Mesenchymal stem cell (in vitro differentiated cells and primary cell): ENCODE results near the gene HHIPL1.

Source experiments
- DNase-seq: peaks from one replicate; pipeline ENCODE4 v3.0.0-alpha.2; 2013
- H2AFZ ChIP-seq: one replicate; pipeline ENCODE4 v1.6.1; 2013; ENCODE audit warnings: low read depth, mild to moderate bottlenecking, control low read depth, inconsistent platforms, low read length, moderate library complexity
- H2AK5ac ChIP-seq: 2 replicates; pipeline ENCODE4 v1.6.1; 2013; ENCODE audit warnings: low read length, moderate library complexity, mild to moderate bottlenecking, inconsistent platforms; ENCODE audit not compliant: severe bottlenecking
- H2BK120ac ChIP-seq: one replicate; pipeline ENCODE4 v1.6.1; 2013; ENCODE audit warnings: low read depth, mild to moderate bottlenecking, inconsistent platforms, low read length, moderate library complexity
- H2BK12ac ChIP-seq, 2 experiments: one replicate each; pipeline ENCODE4 v1.6.1; 2013; ENCODE audit warnings: inconsistent platforms in 2 of 2, low read length in 2 of 2, mild to moderate bottlenecking in 2 of 2, moderate library complexity in 2 of 2, control low read depth in 1 of 2
- H2BK15ac ChIP-seq: one replicate; pipeline ENCODE4 v1.6.1; 2013; ENCODE audit warnings: mild to moderate bottlenecking, low read depth, inconsistent platforms; ENCODE audit not compliant: poor library complexity, severe bottlenecking
- H2BK5ac ChIP-seq: 2 replicates; pipeline ENCODE4 v1.6.1; 2013; ENCODE audit warnings: low read depth, mild to moderate bottlenecking, low read length, control low read depth, inconsistent platforms; ENCODE audit not compliant: poor library complexity, severe bottlenecking
- H3K14ac ChIP-seq, 2 experiments: one replicate each; pipeline ENCODE4 v1.6.1; 2013; ENCODE audit warnings: inconsistent platforms in 2 of 2, low read length in 2 of 2, control low read depth in 1 of 2, mild to moderate bottlenecking in 1 of 2, moderate library complexity in 1 of 2
- H3K18ac ChIP-seq, 2 experiments: one replicate each; pipeline ENCODE4 v1.6.1; 2013; ENCODE audit warnings: inconsistent platforms in 2 of 2, low read length in 2 of 2, control low read depth in 1 of 2, low read depth in 1 of 2, mild to moderate bottlenecking in 1 of 2
- H3K23ac ChIP-seq, 2 experiments: one replicate each; pipeline ENCODE4 v1.6.1; 2013; ENCODE audit warnings: inconsistent platforms in 2 of 2, low read length in 2 of 2, mild to moderate bottlenecking in 2 of 2, moderate library complexity in 2 of 2, control low read depth in 1 of 2
- H3K27ac ChIP-seq: 2 replicates; pipeline ENCODE4 v1.5.1; 2013; ENCODE audit warnings: mild to moderate bottlenecking, moderate library complexity, low read length, control low read depth, inconsistent platforms; ENCODE audit not compliant: poor library complexity, severe bottlenecking
- H3K27me3 ChIP-seq, 2 experiments: 2 replicates each; pipeline versions ENCODE4 v1.6.1 to v1.7.0; 2013; ENCODE audit warnings: low read length in 2 of 2, mild to moderate bottlenecking in 2 of 2, moderate library complexity in 2 of 2, control low read depth in 1 of 2, inconsistent platforms in 1 of 2; ENCODE audit not compliant: control insufficient read depth in 1 of 2, insufficient read depth in 1 of 2
- H3K36me3 ChIP-seq, 2 experiments: 2 replicates each; pipeline versions ENCODE4 v1.6.1 to v1.7.0; 2013; ENCODE audit warnings: low read length in 2 of 2, control low read depth in 1 of 2, inconsistent platforms in 1 of 2, low read depth in 1 of 2, mild to moderate bottlenecking in 1 of 2; ENCODE audit not compliant: insufficient read depth in 2 of 2, control insufficient read depth in 1 of 2
- H3K4ac ChIP-seq, 2 experiments: one replicate each; pipeline ENCODE4 v1.6.1; 2013; ENCODE audit warnings: inconsistent platforms in 2 of 2, low read length in 2 of 2, mild to moderate bottlenecking in 2 of 2, moderate library complexity in 2 of 2, control low read depth in 1 of 2, low read depth in 1 of 2
- H3K4me1 ChIP-seq: 2 replicates; pipeline ENCODE4 v1.6.1; 2013; ENCODE audit warnings: low read depth, low read length, control low read depth; ENCODE audit not compliant: control insufficient read depth, insufficient read depth
- H3K4me2 ChIP-seq: 2 replicates; pipeline ENCODE4 v1.6.1; 2013; ENCODE audit warnings: low read length, mild to moderate bottlenecking, inconsistent platforms; ENCODE audit not compliant: poor library complexity, severe bottlenecking
- H3K4me3 ChIP-seq, 2 experiments: 2 replicates each; pipeline versions ENCODE4 v1.5.1 to v1.7.0; 2013; ENCODE audit warnings: low read length in 2 of 2, mild to moderate bottlenecking in 2 of 2, control low read depth in 1 of 2, low read depth in 1 of 2; ENCODE audit not compliant: insufficient read depth in 1 of 2
- H3K79me1 ChIP-seq: replicated peaks from 2 replicates; pipeline ENCODE4 v1.6.1; 2013; ENCODE audit warnings: mild to moderate bottlenecking, control low read depth, low read length, inconsistent platforms; ENCODE audit not compliant: poor library complexity, severe bottlenecking
- H3K9ac ChIP-seq: 2 replicates; pipeline ENCODE4 v1.7.0; 2013; ENCODE audit warnings: mild to moderate bottlenecking, low read length, moderate library complexity
- H3K9me3 ChIP-seq: 2 replicates; pipeline ENCODE4 v1.7.0; 2013; ENCODE audit warnings: mild to moderate bottlenecking, low read length; ENCODE audit not compliant: control insufficient read depth
- H4K8ac ChIP-seq: one replicate; pipeline ENCODE4 v1.6.1; 2013; ENCODE audit warnings: inconsistent platforms, mild to moderate bottlenecking, low read length, moderate library complexity
- H4K91ac ChIP-seq: one replicate; pipeline ENCODE4 v1.6.1; 2013; ENCODE audit warnings: mild to moderate bottlenecking, low read length, inconsistent platforms
- WGBS: methylation state at CpG from one replicate; pipeline ENCODE4 v1.1.7; 2013; ENCODE audit warnings: mixed read lengths; 5-methylcytosine and 5-hydroxymethylcytosine counted together

The HHIPL1 gene

GRCh38 chr14:99632410-99633035 lies 12.4 kb upstream of the HHIPL1 start:
- Histone ChIP-seq H3K4ac (no peak overlapping the region), H3K4me2 (no peak overlapping the region), H2BK15ac (no peak overlapping the region), H2AFZ (no peak overlapping the region), H3K9me3 (no peaks in the 10 kb centered on the region), H3K4me3 (no peak overlapping the region), H3K36me3 (no peaks in the 10 kb centered on the region), H3K23ac (no peak overlapping the region), H4K8ac (no peak overlapping the region), H2AK5ac (no peak overlapping the region), H2BK5ac (no peak overlapping the region), H3K27me3 (peaks cover 13 to 60% of the 10 kb centered on the region in 2 experiments), H2BK120ac (no peak overlapping the region), H3K27ac (no peak overlapping the region), H4K91ac (no peak overlapping the region), H3K79me1 (no peaks in the 10 kb centered on the region), H2BK12ac (no peak overlapping the region), H3K4me1 (peaks cover 4% of the 10 kb centered on the region), H3K14ac (no peak overlapping the region), H3K9ac (no peak overlapping the region), H3K18ac (no peak overlapping the region)
- DNase-seq = no peak
- WGBS = 83% methylated on average over 8 of the region's 9 CpGs

GRCh38 chr14:99633141-99633540 lies 11.8 kb upstream of the HHIPL1 start:
- H2BK12ac ChIP-seq = no peak overlapping the region
- H4K91ac ChIP-seq = no peak overlapping the region
- no peaks in the 10 kb centered on the region for H3K79me1 ChIP-seq
- H4K8ac ChIP-seq = no peak overlapping the region
- H3K9ac ChIP-seq = no peak overlapping the region
- no peak overlapping the region for H2BK120ac ChIP-seq
- no peak overlapping the region for H3K4me3 ChIP-seq
- no peak overlapping the region for H2BK15ac ChIP-seq
- no peak overlapping the region for H2AFZ ChIP-seq
- peaks cover 4% of the 10 kb centered on the region for H3K4me1 ChIP-seq
- WGBS = 88% methylated on average over 3 of the region's 3 CpGs
- no peaks in the 10 kb centered on the region for H3K9me3 ChIP-seq
- peaks cover 13 to 54% of the 10 kb centered on the region in 2 experiments for H3K27me3 ChIP-seq
- no peak overlapping the region for H2AK5ac ChIP-seq
- peak overlapping the region in 1 of 2 experiments; percentile 35 for H3K14ac ChIP-seq
- no peak overlapping the region for H3K4ac ChIP-seq
- no peak overlapping the region for H3K4me2 ChIP-seq
- H2BK5ac ChIP-seq = no peak overlapping the region
- no peak overlapping the region for H3K18ac ChIP-seq
- H3K27ac ChIP-seq = no peak overlapping the region
- H3K36me3 ChIP-seq = no peaks in the 10 kb centered on the region
- DNase-seq = no peak
- H3K23ac ChIP-seq = no peak overlapping the region

GRCh38 chr14:99633918-99634317 lies 11.0 kb upstream of the HHIPL1 start:
- H3K9me3 ChIP-seq = no peaks in the 10 kb centered on the region
- 76% methylated on average over 8 of the region's 10 CpGs for WGBS

GRCh38 chr14:99634443-99634842 lies 10.5 kb upstream of the HHIPL1 start:
- 80% methylated on average over 6 of the region's 10 CpGs for WGBS
- Histone ChIP-seq H3K23ac (no peak overlapping the region), H3K27ac (no peak overlapping the region)

More at GRCh38 chr14:99633918-99634317, 11.0 kb upstream of the HHIPL1 start:
- no peaks in the 10 kb centered on the region for H3K36me3 ChIP-seq
- H3K4me1 ChIP-seq = peaks cover 1% of the 10 kb centered on the region
- no peak overlapping the region for H3K23ac ChIP-seq
- H3K14ac ChIP-seq = no peak overlapping the region
- no peak overlapping the region for H4K8ac ChIP-seq
- no peak overlapping the region for H3K18ac ChIP-seq
- H2AFZ ChIP-seq = no peak overlapping the region
- H3K27ac ChIP-seq = no peak overlapping the region
- no peak overlapping the region for H2BK120ac ChIP-seq
- H3K79me1 ChIP-seq = no peaks in the 10 kb centered on the region
- H2BK12ac ChIP-seq = no peak overlapping the region
- H2AK5ac ChIP-seq = no peak overlapping the region
- H4K91ac ChIP-seq = no peak overlapping the region
- no peak overlapping the region for H2BK5ac ChIP-seq
- H3K4ac ChIP-seq = no peak overlapping the region
- no peak for DNase-seq
- no peak overlapping the region for H3K9ac ChIP-seq
- peaks cover 13 to 54% of the 10 kb centered on the region in 2 experiments for H3K27me3 ChIP-seq
- no peak overlapping the region for H2BK15ac ChIP-seq
- no peak overlapping the region for H3K4me3 ChIP-seq
- no peak overlapping the region for H3K4me2 ChIP-seq

More at GRCh38 chr14:99634443-99634842, 10.5 kb upstream of the HHIPL1 start:
- Histone ChIP-seq H2BK15ac (no peak overlapping the region), H3K9me3 (no peaks in the 10 kb centered on the region), H3K9ac (no peak overlapping the region), H3K36me3 (no peaks in the 10 kb centered on the region), H2BK120ac (no peak overlapping the region), H3K4ac (no peak overlapping the region), H2BK12ac (no peak overlapping the region), H3K79me1 (no peaks in the 10 kb centered on the region), H3K14ac (peak overlapping the region in 1 of 2 experiments; percentile 84), H3K4me2 (no peak overlapping the region), H3K4me3 (no peak overlapping the region), H4K91ac (no peak overlapping the region), H2AK5ac (no peak overlapping the region), H4K8ac (no peak overlapping the region), H2AFZ (no peak overlapping the region), H3K18ac (no peak overlapping the region), H3K4me1 (no peaks in the 10 kb centered on the region), H2BK5ac (no peak overlapping the region), H3K27me3 (peaks cover 13 to 54% of the 10 kb centered on the region in 2 experiments)
- DNase-seq = no peak
